AG04449 (cell line): ENCODE results near the gene UCKL1.

Experiments used
- CTCF ChIA-PET: fragments of 350-600 bp; formaldehyde crosslinking; extraction: SDS; loops from one replicate; lab custom pipeline; 2021; ENCODE audit warnings: antibody characterized with exemption; lab: Yijun Ruan, JAX
- POLR2A ChIA-PET: fragments of 400-600, 350-600 bp; formaldehyde crosslinking; extraction: SDS; loops from one replicate; lab custom pipeline; 2020; ENCODE audit warnings: antibody characterized with exemption, inconsistent platforms; lab: Yijun Ruan, JAX
- DNase-seq: peaks from one replicate; pipeline ENCODE4 v3.0.0-alpha.2; 2010; ENCODE audit warnings: low read depth, low spot score
- H3K4me3 ChIP-seq: 2 replicates; pipeline ENCODE4 v1.5.1; 2011; ENCODE audit warnings: low read depth, mild to moderate bottlenecking, control low read depth, low read length
- CTCF ChIP-seq: IDR thresholded peaks from one replicate; pipeline ENCODE4 v1.5.1; 2011; ENCODE audit warnings: mild to moderate bottlenecking, moderate library complexity, low read length, control low read depth, inconsistent platforms; ENCODE audit not compliant: insufficient read depth; ENCODE audit errors: missing control alignments

Gene UCKL1

DNA sequence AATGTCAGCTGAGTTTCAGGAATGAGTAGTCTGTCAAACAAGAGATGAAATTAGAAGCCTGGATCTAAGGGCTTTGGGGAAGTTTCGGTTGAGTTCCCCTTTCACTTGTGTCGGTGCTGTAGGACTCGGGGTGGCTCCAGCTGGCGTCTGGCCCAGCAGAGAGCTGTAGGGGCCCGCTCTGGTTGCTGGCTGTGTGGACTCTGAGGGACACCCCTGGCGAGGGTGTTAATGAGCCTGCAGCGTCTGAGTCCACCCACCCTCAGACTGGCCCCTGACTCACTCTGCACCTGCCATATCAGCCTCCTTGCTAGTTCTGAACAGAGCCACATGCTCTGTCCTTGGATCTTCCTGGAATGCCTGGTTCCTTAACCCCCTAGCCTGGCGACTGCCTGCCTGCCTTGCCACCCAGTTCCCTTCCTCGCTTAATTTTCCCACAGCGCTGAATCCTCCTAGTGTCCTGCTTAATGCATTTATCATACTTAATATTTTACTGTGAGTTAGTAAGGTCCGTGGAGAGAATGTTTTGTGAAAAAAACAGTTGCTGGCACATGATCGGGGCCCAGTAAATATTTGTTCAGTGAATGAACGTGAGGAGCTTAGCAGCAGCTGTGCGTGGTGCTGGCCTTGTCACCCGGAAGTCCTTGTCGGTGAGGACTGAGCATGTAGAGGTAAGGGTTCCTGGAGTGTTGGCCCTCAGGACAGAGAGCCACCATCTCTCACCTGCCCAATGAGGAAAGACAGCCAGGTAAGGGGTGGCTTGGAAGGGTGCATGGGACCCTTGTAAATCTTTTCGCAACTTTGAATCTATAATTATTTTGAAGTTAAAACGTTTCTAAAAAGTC lies 59.7 kb downstream of the UCKL1 start:
- ChIA-PET CTCF (interaction anchor here (0.9 to 3.9 kb wide), 5 partner anchors 12 to 198 kb away, joined by 3 to 23 read pairs (median 4); partner anchors contain the start of gene SAMD10), POLR2A (interaction anchor here (1.0 kb wide), 1 partner anchor 31 kb away, joined by 6 read pairs; the partner anchor contains the start of gene TPD52L2)
- no peak for TF ChIP-seq CTCF
- H3K4me3 ChIP-seq: peak overlapping the region; percentile 66
- no peak for DNase-seq

- TF ChIP-seq CTCF: no peak
- DNase-seq: no peak
- peak overlapping the region; percentile 66 for H3K4me3 ChIP-seq
- CTCF ChIA-PET: interaction anchor here (0.7 to 3.9 kb wide), 6 partner anchors 12 to 197 kb away, joined by 3 to 23 read pairs (median 4); partner anchors contain the start of gene SAMD10
- POLR2A ChIA-PET: interaction anchor here (1.0 kb wide), 1 partner anchor 30 kb away, joined by 6 read pairs; the partner anchor contains the start of gene TPD52L2
Observed at GRCh38 chr20:63895952-63896263, 60.3 kb downstream of the UCKL1 start.

GRCh38 chr20:63895202-63895951 lies 60.8 kb downstream of the UCKL1 start:
- no peak for TF ChIP-seq CTCF
- POLR2A ChIA-PET: interaction anchor here (1.0 to 1.2 kb wide), 2 partner anchors 30 to 83 kb away, joined by 3 to 6 read pairs; partner anchors contain the start of gene TPD52L2

GRCh38 chr20:63894358-63895201 lies 61.6 kb downstream of the UCKL1 start, which contains the start of gene DNAJC5:
DNAJC5 (plus strand) TSS chr20:63895126; CDS start chr20:63928346, 33,220 bp downstream.
- no peak for TF ChIP-seq CTCF
- H3K4me3 ChIP-seq: peak within 1 kb of the TSS; percentile 66
- CTCF ChIA-PET: interaction anchor here (1.2 to 3.9 kb wide), 3 partner anchors 13 to 79 kb away, joined by 3 to 23 read pairs (median 15); no protein-coding TSS in a partner anchor
- peak; percentile 16 for DNase-seq
- POLR2A ChIA-PET: interaction anchor here (1.2 to 1.3 kb wide), 2 partner anchors 30 to 83 kb away, joined by 3 read pairs; partner anchors contain the start of gene TPD52L2

More at GRCh38 chr20:63895202-63895951, 60.8 kb downstream of the UCKL1 start:
- CTCF ChIA-PET: interaction anchor here (0.7 to 3.9 kb wide), 6 partner anchors 13 to 197 kb away, joined by 3 to 23 read pairs (median 4); partner anchors contain the start of gene SAMD10
- H3K4me3 ChIP-seq: peak overlapping the region; percentile 66
- DNase-seq: no peak

- DNase-seq: no peak
- ChIA-PET POLR2A (interaction anchor here (1.3 kb wide), 1 partner anchor 29 kb away, joined by 3 read pairs; the partner anchor contains the start of gene TPD52L2), CTCF (interaction anchor here (1.2 to 3.9 kb wide), 4 partner anchors 14 to 81 kb away, joined by 3 to 23 read pairs (median 10); no protein-coding TSS in a partner anchor)
- H3K4me3 ChIP-seq: peak overlapping the region; percentile 66
- no peak for TF ChIP-seq CTCF
Observed at GRCh38 chr20:63893999-63894357, 62.2 kb downstream of the UCKL1 start.
